ENCODE measurements around the gene FAM53B. TPM values are rescaled to one million over a fixed set of nuclear protein-coding genes. Genes with fewer than 3 reads are reported as not detected.
A peak's percentile ranks its signal among the peaks of the same experiment; 100 is the strongest.

The FAM53B gene
- total and polyA plus RNA-seq, 4 donors = 5.1 to 20.6 (median 9.6) TPM

- DNase-seq (peak in 1 of 2 donors; percentile 76), ATAC-seq (ENCODE audit: low FRiP score) (no peak)
- 44 to 51% methylated on average over 12 of the region's 12 CpGs for WGBS, 2 donors
- Histone ChIP-seq H3K36me3 (ENCODE audit: control insufficient read depth in 1 of 2, insufficient read depth in 2 of 2, low read length in 1 of 2) (no peaks in the 10 kb centered on the region), H3K9me3 (ENCODE audit: control insufficient read depth, low read length) (no peaks in the 10 kb centered on the region), H3K4me1 (ENCODE audit: control insufficient read depth in 1 of 2, insufficient read depth in 2 of 2, low read length in 2 of 2) (no peaks in the 10 kb centered on the region), H3K27ac (ENCODE audit: low read depth in 1 of 2, low read length in 2 of 2) (no peak overlapping the region), H3K4me3 (ENCODE audit: low read length in 2 of 2) (no peak overlapping the region), H3K27me3 (ENCODE audit: control insufficient read depth in 1 of 2, insufficient read depth in 2 of 2, low read length in 1 of 2) (no peaks in the 10 kb centered on the region)
- intact Hi-C loops (cut with DNase I) = no loop called here
Measured at GRCh38 chr10:124627866-124628675, 116.1 kb downstream of the FAM53B start.

GRCh38 chr10:124626759-124627380 is 117.3 kb downstream of the FAM53B start:
- ATAC-seq (ENCODE audit: low FRiP score) = no peak

GRCh38 chr10:124625831-124626238 is 118.3 kb downstream of the FAM53B start:
- Histone ChIP-seq H3K36me3 (ENCODE audit: control insufficient read depth in 1 of 2, insufficient read depth in 2 of 2, low read length in 1 of 2) (no peaks in the 10 kb centered on the region), H3K4me1 (ENCODE audit: control insufficient read depth in 1 of 2, insufficient read depth in 2 of 2, low read length in 2 of 2) (no peaks in the 10 kb centered on the region), H3K27ac (ENCODE audit: low read depth in 1 of 2, low read length in 2 of 2) (no peak overlapping the region), H3K9me3 (ENCODE audit: control insufficient read depth, low read length) (no peaks in the 10 kb centered on the region), H3K27me3 (ENCODE audit: control insufficient read depth in 1 of 2, insufficient read depth in 2 of 2, low read length in 1 of 2) (no peaks in the 10 kb centered on the region), H3K4me3 (ENCODE audit: low read length in 2 of 2) (no peak overlapping the region)
- intact Hi-C loops (cut with DNase I) = no loop called here
- 87 to 88% methylated on average over 23 of the region's 23 CpGs for WGBS, 2 donors
- ATAC-seq (ENCODE audit: low FRiP score) (no peak), DNase-seq (no peak)

More at GRCh38 chr10:124626759-124627380, 117.3 kb downstream of the FAM53B start:
- Histone ChIP-seq H3K36me3 (ENCODE audit: control insufficient read depth in 1 of 2, insufficient read depth in 2 of 2, low read length in 1 of 2) (no peaks in the 10 kb centered on the region), H3K9me3 (ENCODE audit: control insufficient read depth, low read length) (no peaks in the 10 kb centered on the region), H3K27ac (ENCODE audit: low read depth in 1 of 2, low read length in 2 of 2) (no peak overlapping the region), H3K27me3 (ENCODE audit: control insufficient read depth in 1 of 2, insufficient read depth in 2 of 2, low read length in 1 of 2) (no peaks in the 10 kb centered on the region), H3K4me1 (ENCODE audit: control insufficient read depth in 1 of 2, insufficient read depth in 2 of 2, low read length in 2 of 2) (no peaks in the 10 kb centered on the region), H3K4me3 (ENCODE audit: low read length in 2 of 2) (no peak overlapping the region)
- intact Hi-C loops (cut with DNase I) = no loop called here
- WGBS, 2 donors = 79 to 82% methylated on average over 13 of the region's 13 CpGs
- DNase-seq = no peak

- no peaks in the 10 kb centered on the region for H3K4me1 ChIP-seq (ENCODE audit: control insufficient read depth in 1 of 2, insufficient read depth in 2 of 2, low read length in 2 of 2)
Measured at GRCh38 chr10:124624895-124625294, 119.3 kb downstream of the FAM53B start.

GRCh38 chr10:124624466-124624865 is 119.7 kb downstream of the FAM53B start:
- H3K27ac ChIP-seq (ENCODE audit: low read depth in 1 of 2, low read length in 2 of 2) = no peak overlapping the region
- ATAC-seq (ENCODE audit: low FRiP score) = no peak
- no peaks in the 10 kb centered on the region for H3K4me1 ChIP-seq (ENCODE audit: control insufficient read depth in 1 of 2, insufficient read depth in 2 of 2, low read length in 2 of 2)
- no peak for DNase-seq
- 84 to 88% methylated on average over 7 to 9 of the region's 9 CpGs for WGBS, 2 donors
- H3K27me3 ChIP-seq (ENCODE audit: control insufficient read depth in 1 of 2, insufficient read depth in 2 of 2, low read length in 1 of 2) = no peaks in the 10 kb centered on the region
- H3K4me3 ChIP-seq (ENCODE audit: low read length in 2 of 2) = no peak overlapping the region
- no peaks in the 10 kb centered on the region for H3K9me3 ChIP-seq (ENCODE audit: control insufficient read depth, low read length)
- no peaks in the 10 kb centered on the region for H3K36me3 ChIP-seq (ENCODE audit: control insufficient read depth in 1 of 2, insufficient read depth in 2 of 2, low read length in 1 of 2)
- intact Hi-C loops (cut with DNase I) = no loop called here

More at GRCh38 chr10:124624895-124625294, 119.3 kb downstream of the FAM53B start:
- intact Hi-C loops (cut with DNase I) = no loop called here
- no peak overlapping the region for H3K27ac ChIP-seq (ENCODE audit: low read depth in 1 of 2, low read length in 2 of 2)
- no peaks in the 10 kb centered on the region for H3K9me3 ChIP-seq (ENCODE audit: control insufficient read depth, low read length)
- no peak for DNase-seq
- H3K4me3 ChIP-seq (ENCODE audit: low read length in 2 of 2) = no peak overlapping the region
- WGBS, 2 donors = 93 to 94% methylated on average over 16 of the region's 16 CpGs
- no peaks in the 10 kb centered on the region for H3K36me3 ChIP-seq (ENCODE audit: control insufficient read depth in 1 of 2, insufficient read depth in 2 of 2, low read length in 1 of 2)
- ATAC-seq (ENCODE audit: low FRiP score) = no peak
- no peaks in the 10 kb centered on the region for H3K27me3 ChIP-seq (ENCODE audit: control insufficient read depth in 1 of 2, insufficient read depth in 2 of 2, low read length in 1 of 2)

GRCh38 chr10:124624006-124624405 is 120.2 kb downstream of the FAM53B start:
- 90 to 93% methylated on average over 13 of the region's 13 CpGs for WGBS, 2 donors
- Histone ChIP-seq H3K4me1 (ENCODE audit: control insufficient read depth in 1 of 2, insufficient read depth in 2 of 2, low read length in 2 of 2) (no peaks in the 10 kb centered on the region), H3K27ac (ENCODE audit: low read depth in 1 of 2, low read length in 2 of 2) (no peak overlapping the region), H3K27me3 (ENCODE audit: control insufficient read depth in 1 of 2, insufficient read depth in 2 of 2, low read length in 1 of 2) (no peaks in the 10 kb centered on the region), H3K36me3 (ENCODE audit: control insufficient read depth in 1 of 2, insufficient read depth in 2 of 2, low read length in 1 of 2) (no peaks in the 10 kb centered on the region), H3K9me3 (ENCODE audit: control insufficient read depth, low read length) (no peaks in the 10 kb centered on the region), H3K4me3 (ENCODE audit: low read length in 2 of 2) (no peak overlapping the region)
- ATAC-seq (ENCODE audit: low FRiP score) (no peak), DNase-seq (no peak)
- intact Hi-C loops (cut with DNase I) = no loop called here

- no peaks in the 10 kb centered on the region for H3K27me3 ChIP-seq (ENCODE audit: control insufficient read depth in 1 of 2, insufficient read depth in 2 of 2, low read length in 1 of 2)
- intact Hi-C loops (cut with DNase I) = no loop called here
- H3K27ac ChIP-seq (ENCODE audit: low read depth in 1 of 2, low read length in 2 of 2) = no peak overlapping the region
- H3K9me3 ChIP-seq (ENCODE audit: control insufficient read depth, low read length) = no peaks in the 10 kb centered on the region
- DNase-seq = no peak
- no peaks in the 10 kb centered on the region for H3K4me1 ChIP-seq (ENCODE audit: control insufficient read depth in 1 of 2, insufficient read depth in 2 of 2, low read length in 2 of 2)
- no peak overlapping the region for H3K4me3 ChIP-seq (ENCODE audit: low read length in 2 of 2)
- no peak for ATAC-seq (ENCODE audit: low FRiP score)
- WGBS, 2 donors = 91 to 92% methylated on average over 31 of the region's 31 CpGs
- no peaks in the 10 kb centered on the region for H3K36me3 ChIP-seq (ENCODE audit: control insufficient read depth in 1 of 2, insufficient read depth in 2 of 2, low read length in 1 of 2)
Measured at GRCh38 chr10:124622866-124623536, 121.2 kb downstream of the FAM53B start.

GRCh38 chr10:124622158-124622557 is 122.0 kb downstream of the FAM53B start:
- Histone ChIP-seq H3K27ac (ENCODE audit: low read depth in 1 of 2, low read length in 2 of 2) (no peak overlapping the region), H3K4me3 (ENCODE audit: low read length in 2 of 2) (no peak overlapping the region), H3K4me1 (ENCODE audit: control insufficient read depth in 1 of 2, insufficient read depth in 2 of 2, low read length in 2 of 2) (no peaks in the 10 kb centered on the region), H3K27me3 (ENCODE audit: control insufficient read depth in 1 of 2, insufficient read depth in 2 of 2, low read length in 1 of 2) (no peaks in the 10 kb centered on the region), H3K9me3 (ENCODE audit: control insufficient read depth, low read length) (no peaks in the 10 kb centered on the region), H3K36me3 (ENCODE audit: control insufficient read depth in 1 of 2, insufficient read depth in 2 of 2, low read length in 1 of 2) (no peaks in the 10 kb centered on the region)
- intact Hi-C loops (cut with DNase I) = no loop called here
- DNase-seq (no peak), ATAC-seq (ENCODE audit: low FRiP score) (no peak)
- 76 to 82% methylated on average over 13 of the region's 13 CpGs for WGBS, 2 donors

Data from aorta (tissue), 5 donors.